A549 treated with CpdA at 1 μM for 4 hours (cell line): ENCODE measurements around the gene KRT83. TPM values are rescaled to one million over a fixed set of nuclear protein-coding genes. Genes with fewer than 3 reads are reported as not detected.

Source experiments
- total RNA-seq: library from RNA; stranded (reverse); fragments of 200-300 nt; extraction: Qiagen RNA extraction; gene quantifications from 5 replicates; pipeline ENCODE4 v1.2.3, GENCODE V29; 2022; ENCODE audit warnings: low read depth

Gene KRT83
- 2.2 to 6.1 TPM (median 5.3 TPM) in 5 replicates for total RNA-seq

DNA sequence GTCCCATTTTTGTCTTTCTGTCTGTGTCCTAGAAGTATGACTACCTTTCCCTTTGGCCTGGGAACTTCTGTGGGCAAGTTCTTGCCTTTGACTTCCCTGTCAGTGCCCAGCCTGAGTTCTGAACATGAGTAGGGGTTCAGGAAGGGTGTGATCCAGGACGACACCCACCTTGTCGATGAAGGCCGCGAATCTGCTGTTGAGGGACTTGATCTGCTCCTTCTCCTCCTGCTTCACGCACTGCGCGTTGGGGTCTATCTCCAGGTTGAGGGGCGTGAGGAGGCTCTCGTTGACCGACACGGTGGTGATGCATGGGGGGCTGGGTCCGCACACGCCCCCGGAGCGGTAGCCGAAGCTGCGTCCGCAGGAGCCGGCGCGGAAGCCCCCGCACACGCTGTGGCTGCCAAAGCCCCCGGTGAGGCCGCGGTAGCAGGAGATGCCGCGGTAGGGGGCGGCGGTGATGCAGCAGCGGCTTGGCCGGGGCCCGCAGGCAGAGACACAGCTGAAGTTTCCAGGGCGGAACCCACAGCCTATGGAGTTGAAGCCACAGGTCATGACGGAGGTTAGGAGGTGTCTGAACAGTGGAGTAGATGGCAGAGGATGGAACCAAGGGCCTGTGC lies at the start of gene KRT83:
Gene KRT83, minus strand, starts transcription at position 615 of the 617 bp plus-strand sequence. Its CDS starts 63 bp downstream, at position 552.

GRCh38 chr12:52366738-52367485 lies 45.7 kb upstream of the KRT83 start, which contains the start of gene KRT85:
KRT85 (minus strand) TSS chr12:52367481; CDS start chr12:52367405, 76 bp downstream.

DNA sequence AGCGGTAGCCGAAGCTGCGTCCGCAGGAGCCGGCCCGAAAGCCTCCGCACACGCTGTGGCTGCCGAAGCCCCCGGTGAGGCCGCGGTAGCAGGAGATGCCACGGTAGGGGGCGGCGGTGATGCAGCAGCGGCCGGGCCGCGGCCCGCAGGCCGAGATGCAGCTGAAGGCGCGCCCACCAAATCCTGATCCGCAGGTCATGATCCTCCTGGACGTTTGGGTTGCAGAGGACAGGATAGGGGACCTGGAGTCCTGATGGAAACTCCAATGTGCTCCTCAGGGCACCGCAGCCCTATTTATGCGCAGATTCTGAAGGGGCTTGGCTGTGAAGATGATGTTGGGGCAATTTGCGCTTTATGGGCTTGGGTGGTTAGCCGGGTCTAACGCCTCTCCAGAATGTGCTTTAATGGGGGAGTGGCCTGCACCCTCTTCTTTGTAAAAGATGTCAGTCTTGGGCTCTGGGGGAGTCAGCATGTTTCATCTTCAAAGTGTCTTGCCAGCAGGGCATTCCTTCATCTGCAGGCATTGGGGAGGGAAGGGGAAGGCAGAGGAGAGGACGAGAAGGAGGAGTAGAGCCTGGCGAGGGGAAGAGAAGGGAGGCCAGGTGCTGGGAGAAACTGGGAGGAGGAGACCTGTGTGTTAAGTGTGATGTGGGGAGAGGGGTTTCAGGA lies 29.8 kb downstream of the KRT83 start, which contains the start of gene KRT81:
Gene KRT81, minus strand, starts transcription at position 268 of the 669 bp plus-strand sequence. Its CDS starts 69 bp downstream, at position 199.

DNA sequence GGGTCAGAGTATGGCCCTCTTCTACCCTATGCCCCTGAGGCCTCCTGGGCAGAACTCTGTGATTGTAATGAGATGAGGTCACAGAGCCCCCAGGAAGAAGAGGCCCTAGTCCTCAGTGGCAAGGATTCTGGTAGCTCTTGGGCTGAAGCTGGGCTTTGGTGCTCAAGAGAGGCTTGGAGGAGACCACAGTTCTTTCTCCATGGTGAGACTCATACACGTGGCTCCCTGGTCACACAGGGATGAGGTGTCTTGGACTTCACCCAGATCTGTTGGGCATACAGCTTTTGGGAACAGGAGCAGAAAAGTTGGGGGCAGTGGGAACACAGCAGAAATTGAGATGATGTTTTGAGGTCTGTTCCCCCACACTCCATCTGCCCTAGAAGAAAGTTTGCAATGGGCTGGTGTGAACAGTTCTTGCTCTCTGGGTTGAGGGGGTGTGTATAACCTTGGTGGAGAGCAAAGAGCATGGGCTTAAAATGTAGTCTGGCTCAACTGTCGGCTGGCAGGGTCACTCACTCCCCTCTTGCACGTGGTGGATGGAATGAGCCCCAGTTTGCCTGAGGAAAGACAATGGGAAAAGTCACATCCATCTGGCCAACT lies 46.6 kb downstream of the KRT83 start, which contains the start of gene KRT86:
Gene KRT86, plus strand, starts transcription at position 125 of the 600 bp plus-strand sequence. CDS start 27,272 bp downstream, outside the sequence.

Other genes starting within 250 kb of the KRT83 start
- gene SMIM41, start 241.7 kb downstream of the KRT83 start, total RNA-seq, result not detected in 5 replicates
- 46.5 to 67.3 TPM (median 57.9 TPM) in 5 replicates for gene KRT80, start 129.4 kb downstream of the KRT83 start, total RNA-seq
- 3,689 to 4,475 TPM (median 3,814 TPM) in 5 replicates for gene KRT7, start 88.2 kb downstream of the KRT83 start, total RNA-seq
- gene KRT86, start 46.8 kb downstream of the KRT83 start, total RNA-seq, result 20.4 to 43.5 TPM (median 41.1 TPM) in 5 replicates
- gene KRT81, start 29.9 kb downstream of the KRT83 start, total RNA-seq, result 2,679 to 3,731 TPM (median 3,430 TPM) in 5 replicates
- not detected in 5 replicates for gene KRT85, start 46.1 kb upstream of the KRT83 start, total RNA-seq
- not detected in 5 replicates for gene KRT84, start 64.3 kb upstream of the KRT83 start, total RNA-seq
- gene KRT82, start 84.9 kb upstream of the KRT83 start, total RNA-seq, result not detected in 5 replicates
- 0.19 to 0.29 TPM (median 0.23 TPM) in 5 replicates for gene KRT75, start 113.0 kb upstream of the KRT83 start, total RNA-seq
- 0.06 TPM in 1 of 5 replicates, not detected in the others for gene KRT6B, start 130.7 kb upstream of the KRT83 start, total RNA-seq
- not detected in 5 replicates for gene KRT6C, start 152.4 kb upstream of the KRT83 start, total RNA-seq
- gene KRT6A, start 171.9 kb upstream of the KRT83 start, total RNA-seq, result 0.15 to 0.42 TPM (median 0.29 TPM) in 5 replicates
- 0.08 to 0.25 TPM (median 0.09 TPM) in 3 of 5 replicates, not detected in the others for gene KRT5, start 199.0 kb upstream of the KRT83 start, total RNA-seq
- gene KRT71, start 231.7 kb upstream of the KRT83 start, total RNA-seq, result not detected in 5 replicates